HG02642 (cell line): ENCODE data around the gene MAG.
A peak's percentile ranks its signal among the peaks of the same experiment; 100 is the strongest.

Experiments used
- ATAC-seq: cut with Tn5 transposase; IDR thresholded peaks from one replicate; pipeline ENCODE4 v1.9.1; 2021; ENCODE audit warnings: mild to moderate bottlenecking; ENCODE audit not compliant: unreplicated experiment, poor library complexity

The MAG gene

GRCh38 chr19:35291916-35292315, at the start of gene MAG:
Gene MAG (plus strand): TSS chr19:35292161. CDS start chr19:35295409, 3,248 bp downstream.
- no peak for ATAC-seq

GRCh38 chr19:35246466-35247092, 45.4 kb upstream of the MAG start:
- ATAC-seq: no peak

GRCh38 chr19:35247526-35248309, 44.2 kb upstream of the MAG start:
- ATAC-seq: peak; percentile 47

GRCh38 chr19:35248310-35249145, 43.4 kb upstream of the MAG start, which contains the start of gene LSR:
Gene LSR (plus strand): TSS chr19:35249002. CDS start chr19:35249023, 21 bp downstream.
- ATAC-seq: peak; percentile 81

GRCh38 chr19:35249146-35249847, 42.7 kb upstream of the MAG start:
- ATAC-seq: no peak

- no peak for ATAC-seq
Observed at GRCh38 chr19:35249848-35250711, 41.9 kb upstream of the MAG start.

- ATAC-seq: no peak
Observed at GRCh38 chr19:35251456-35251855, 40.5 kb upstream of the MAG start.

- ATAC-seq: no peak
Observed at GRCh38 chr19:35253316-35254286, 38.4 kb upstream of the MAG start.

- no peak for ATAC-seq
Observed at GRCh38 chr19:35254341-35255297, 37.3 kb upstream of the MAG start.

- ATAC-seq: no peak
Observed at GRCh38 chr19:35256566-35256965, 35.4 kb upstream of the MAG start.

- no peak for ATAC-seq
Observed at GRCh38 chr19:35257113-35257461, 34.9 kb upstream of the MAG start.

- no peak for ATAC-seq
Observed at GRCh38 chr19:35260694-35261304, 31.2 kb upstream of the MAG start.

GRCh38 chr19:35261356-35262100, 30.4 kb upstream of the MAG start:
- no peak for ATAC-seq

- no peak for ATAC-seq
Observed at GRCh38 chr19:35262101-35262761, 29.7 kb upstream of the MAG start.

- no peak for ATAC-seq
Observed at GRCh38 chr19:35264268-35265125, 27.5 kb upstream of the MAG start.
